GM18858 (cell line): ENCODE results near the gene SNRNP200.
A peak's percentile ranks its signal among the peaks of the same experiment; 100 is the strongest.

Experiments used
- ATAC-seq: cut with Tn5 transposase; IDR thresholded peaks from one replicate; pipeline ENCODE4 v1.9.1; 2021; ENCODE audit not compliant: unreplicated experiment

Gene SNRNP200

GRCh38 chr2:96305091-96305978 is at the start of gene SNRNP200:
Gene SNRNP200, minus strand, starts transcription at chr2:96305546. Its CDS starts 109 bp downstream, at chr2:96305437.
- peak; percentile 72 for ATAC-seq

DNA sequence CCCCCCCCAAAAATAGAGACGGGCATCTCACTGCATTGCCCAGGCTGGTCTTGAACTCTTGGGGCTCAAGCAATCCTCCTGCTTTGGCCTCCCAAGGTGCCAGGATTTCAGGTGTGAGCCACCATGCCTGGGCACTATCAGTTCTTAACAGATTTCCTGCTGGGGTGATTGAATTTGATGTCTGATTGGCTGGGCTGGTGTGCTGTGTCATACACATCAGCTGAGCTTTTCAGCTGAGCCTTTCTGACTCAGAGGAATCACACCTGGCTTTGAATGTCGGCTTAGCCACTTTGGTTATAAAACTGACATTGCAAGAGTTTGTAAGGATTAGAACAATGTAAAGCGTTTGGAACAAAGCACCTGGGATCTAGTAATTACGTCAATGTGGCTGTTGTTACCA is 49.1 kb upstream of the SNRNP200 start:
- no peak for ATAC-seq

- no peak for ATAC-seq
Observed at GRCh38 chr2:96353606-96354101, 48.3 kb upstream of the SNRNP200 start.

- ATAC-seq = no peak
Observed at GRCh38 chr2:96353032-96353561, 47.8 kb upstream of the SNRNP200 start.

- ATAC-seq = no peak
Observed at GRCh38 chr2:96347395-96347794, 42.0 kb upstream of the SNRNP200 start.

DNA sequence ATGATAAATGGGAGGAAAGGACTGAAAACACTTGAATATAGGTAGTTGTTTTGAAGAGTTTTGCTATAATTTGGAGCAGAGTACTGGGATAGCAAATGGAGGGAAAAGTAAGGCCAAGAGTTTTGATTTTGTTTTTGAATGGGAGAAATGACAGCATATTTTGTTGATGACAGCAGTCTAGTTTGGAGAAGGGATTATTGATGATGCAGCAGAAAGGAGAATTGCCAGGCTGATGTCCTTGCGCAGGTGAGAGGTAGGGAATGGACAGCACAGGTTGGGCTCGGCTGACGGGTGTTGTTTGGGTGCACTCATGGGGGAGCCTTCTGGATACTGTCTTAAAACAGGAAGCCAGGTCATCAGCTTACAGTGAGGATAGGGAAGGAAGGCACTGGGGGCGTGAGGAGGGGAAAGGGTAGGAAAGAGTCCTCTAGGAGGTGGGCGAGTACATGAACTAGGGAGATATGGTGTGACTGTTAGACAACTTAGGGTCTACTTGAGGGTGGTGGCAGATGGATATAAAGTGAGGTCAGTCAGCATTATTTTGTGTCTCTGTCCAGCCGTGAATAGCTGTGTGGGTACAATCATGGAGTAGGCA is 40.6 kb upstream of the SNRNP200 start:
- no peak for ATAC-seq

DNA sequence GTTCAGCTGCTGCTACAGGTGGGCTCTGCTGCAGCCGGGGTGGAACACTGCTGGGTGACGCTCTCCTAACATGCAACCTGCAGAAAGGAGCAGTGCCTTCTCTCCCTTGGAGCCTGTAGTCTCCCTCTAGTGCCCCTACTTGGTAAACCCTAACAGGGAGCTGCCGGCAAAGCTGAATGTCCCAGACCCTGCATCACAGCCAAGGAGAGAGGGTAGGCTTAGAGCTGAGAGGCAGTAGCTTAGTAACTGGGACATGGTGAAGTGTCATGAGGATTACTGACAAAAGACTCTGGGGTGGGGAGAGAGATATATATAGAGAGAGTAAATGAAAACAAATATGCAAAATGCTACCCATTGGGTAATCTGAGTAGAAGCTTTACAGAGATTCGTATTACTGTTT is 40.1 kb upstream of the SNRNP200 start:
- ATAC-seq = no peak

DNA sequence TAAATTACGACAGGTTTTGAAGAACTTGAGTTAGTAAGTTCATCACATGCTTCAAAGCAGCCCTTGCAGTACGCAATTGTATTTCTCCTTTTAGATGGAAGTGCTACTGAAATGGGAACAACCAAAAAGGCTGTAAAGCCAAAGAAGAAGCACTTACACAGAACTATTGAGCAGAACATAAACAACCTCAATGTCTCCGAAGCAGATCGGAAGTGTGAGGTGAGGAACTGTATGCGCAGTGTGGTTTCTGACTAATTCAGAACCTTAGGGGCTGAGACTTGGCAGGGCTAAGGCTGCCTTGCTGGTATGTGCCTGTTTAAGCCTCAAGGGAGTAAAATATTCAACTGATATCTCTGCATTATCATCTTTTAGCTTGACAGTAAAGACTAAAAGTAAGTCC is 38.7 kb upstream of the SNRNP200 start:
- peak; percentile 85 for ATAC-seq

DNA sequence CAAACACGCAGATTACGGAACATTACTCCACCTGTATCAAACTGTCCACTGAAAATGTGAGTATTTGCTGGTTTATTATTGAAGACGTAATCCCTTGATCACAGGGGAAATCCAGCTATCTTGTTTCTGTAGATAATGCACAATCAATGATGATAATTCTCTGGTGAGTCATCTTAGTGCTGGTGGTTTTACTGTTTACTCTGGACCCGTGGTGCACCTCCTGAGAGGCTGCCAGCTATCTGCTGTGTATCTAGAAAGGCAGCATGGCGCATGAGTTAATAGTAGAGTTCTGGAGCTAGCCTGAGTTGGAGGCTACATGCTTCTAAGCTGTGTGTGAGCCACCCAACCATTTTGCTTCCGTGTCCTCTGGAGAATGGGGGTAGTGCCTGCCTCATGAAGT is 36.7 kb upstream of the SNRNP200 start:
- ATAC-seq = no peak

- ATAC-seq = no peak
Observed at GRCh38 chr2:96341641-96342040, 36.3 kb upstream of the SNRNP200 start.

DNA sequence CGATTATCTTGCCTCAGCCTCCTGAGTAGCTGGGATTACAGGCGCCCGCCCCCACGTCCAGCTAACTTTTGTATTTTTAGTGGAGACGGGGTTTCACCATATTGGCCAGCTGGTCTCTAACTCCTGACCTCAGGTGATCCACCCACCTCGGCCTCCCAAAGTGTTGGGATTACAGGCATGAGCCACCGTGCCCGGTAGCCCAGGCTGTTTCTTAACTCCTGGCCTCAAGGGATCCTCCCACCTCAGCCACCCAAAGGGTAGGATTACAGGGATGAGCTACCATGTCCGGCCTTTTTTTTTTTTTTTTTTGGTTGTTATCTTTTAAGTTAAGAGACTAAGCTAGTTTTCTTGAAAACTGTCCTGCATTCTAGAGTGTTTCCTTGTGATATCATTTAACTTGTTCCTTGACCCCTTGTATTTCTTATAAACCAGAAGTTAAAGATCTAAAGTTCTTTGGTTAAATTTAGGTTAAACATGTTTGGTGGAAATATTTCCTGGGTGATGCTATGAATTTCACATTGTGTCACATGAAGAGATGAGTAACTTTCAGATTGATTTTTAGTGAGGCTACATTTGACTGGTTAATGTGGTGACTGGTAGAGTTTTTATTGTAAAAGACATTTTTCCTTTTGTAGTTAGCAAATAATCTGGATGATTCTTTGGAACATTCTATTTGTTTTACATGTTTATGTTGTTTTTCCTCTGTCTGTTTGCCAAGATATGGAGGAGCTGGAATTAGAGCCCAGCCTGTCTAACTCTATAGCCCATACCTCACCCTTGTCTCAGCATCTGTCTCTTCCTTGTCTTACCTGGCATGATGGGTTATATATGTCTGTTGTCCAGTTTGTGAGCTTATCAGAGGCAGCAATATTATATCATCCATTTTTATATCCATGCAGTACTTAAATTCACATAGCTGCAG is 35.4 kb upstream of the SNRNP200 start:
- ATAC-seq = no peak

DNA sequence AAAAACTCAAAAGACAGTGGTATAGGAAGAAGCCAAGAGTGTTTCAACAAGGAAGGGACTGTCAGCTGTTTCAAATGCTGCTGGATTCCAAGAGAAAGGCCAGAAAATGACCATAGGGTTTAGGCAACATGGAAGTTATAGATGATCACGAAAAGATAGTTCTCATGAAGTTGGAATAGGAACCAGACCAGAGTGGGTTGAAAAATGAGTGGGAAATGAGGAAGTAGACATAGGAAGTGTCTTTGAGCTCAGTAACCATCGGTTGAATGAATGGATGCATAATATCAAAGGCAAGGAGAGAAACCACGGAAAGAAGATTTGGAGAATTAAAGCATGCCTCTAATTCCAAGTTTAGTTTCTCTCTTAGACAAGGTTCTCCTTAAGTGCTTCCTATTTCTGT is 31.5 kb upstream of the SNRNP200 start:
- ATAC-seq = no peak

DNA sequence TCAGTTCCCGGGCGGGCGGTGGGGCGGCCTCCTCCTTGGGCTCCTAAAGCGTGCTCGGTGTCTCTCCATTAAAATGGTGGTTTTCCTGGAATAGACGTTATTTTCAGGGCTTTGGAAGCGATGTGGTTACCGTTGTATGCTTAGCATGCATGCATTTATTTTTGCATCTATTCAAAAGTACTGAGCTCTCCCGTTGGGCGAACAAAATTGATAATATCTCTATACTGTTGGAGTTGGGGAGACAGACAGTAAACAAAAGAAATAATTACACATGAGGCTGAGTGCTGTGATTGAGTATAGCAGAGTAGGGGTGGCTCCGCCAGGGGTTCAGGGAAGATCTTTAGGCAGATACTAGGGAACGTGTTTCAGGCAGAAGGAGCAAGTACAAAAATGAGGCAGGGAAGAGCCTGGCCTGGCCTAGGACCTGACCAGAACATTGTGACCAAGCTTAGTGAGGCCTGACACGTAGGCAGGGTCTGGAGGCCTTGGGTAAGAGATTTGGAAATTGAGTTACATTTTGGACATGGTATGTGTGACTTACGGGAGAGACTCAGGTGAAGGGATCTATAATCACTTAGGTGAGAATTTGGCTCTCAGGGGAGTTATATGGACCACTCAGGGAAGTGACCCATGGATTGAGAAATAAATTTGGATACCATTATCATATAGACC is 30.9 kb upstream of the SNRNP200 start:
- ATAC-seq = peak; percentile 5

DNA sequence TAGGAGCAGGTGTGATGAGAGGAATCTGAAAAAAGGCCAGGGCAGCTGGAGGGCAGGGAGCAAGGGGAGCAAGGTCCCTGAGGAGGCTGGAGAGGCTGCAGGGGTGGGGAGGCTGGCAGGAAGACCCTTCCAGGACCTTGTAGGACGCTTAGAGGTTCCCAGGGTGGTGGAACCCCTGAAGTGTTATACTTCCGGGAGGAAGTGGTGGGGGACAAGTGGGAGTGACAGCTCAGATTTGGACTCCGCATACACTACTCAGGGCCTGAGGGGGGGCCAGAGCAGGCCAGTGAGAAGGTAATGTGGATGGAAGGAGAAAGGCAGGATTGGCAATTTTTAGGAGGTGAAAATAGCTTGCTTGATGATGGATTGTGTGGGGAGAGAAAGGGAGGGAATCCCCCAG is 28.4 kb upstream of the SNRNP200 start:
- ATAC-seq = no peak

DNA sequence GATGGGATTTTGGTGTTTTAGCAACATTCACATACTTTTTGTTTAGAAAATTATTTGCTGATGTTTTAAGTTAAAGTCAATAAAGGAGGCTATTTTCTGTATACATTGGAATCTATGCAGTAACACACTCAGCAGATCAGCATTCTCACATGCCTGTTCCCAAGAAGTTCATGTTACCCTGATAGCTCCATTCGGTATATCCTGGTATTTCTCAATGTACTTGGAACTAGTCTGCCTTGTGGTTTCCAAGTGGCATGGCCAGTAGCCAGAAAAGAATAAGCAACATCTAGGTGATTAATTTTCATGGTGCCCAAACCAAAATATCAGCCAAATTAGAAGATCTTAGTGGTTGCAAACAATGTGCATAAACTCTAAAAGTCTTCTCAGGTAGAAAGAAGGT is 25.1 kb upstream of the SNRNP200 start:
- no peak for ATAC-seq

- ATAC-seq = no peak
Observed at GRCh38 chr2:96329874-96330273, 24.5 kb upstream of the SNRNP200 start.

GRCh38 chr2:96329456-96329855 is 24.1 kb upstream of the SNRNP200 start:
- ATAC-seq = no peak

GRCh38 chr2:96326990-96327820 is 21.9 kb upstream of the SNRNP200 start:
- no peak for ATAC-seq

- ATAC-seq = no peak
Observed at GRCh38 chr2:96326564-96326963, 21.2 kb upstream of the SNRNP200 start.

- ATAC-seq = no peak
Observed at GRCh38 chr2:96325884-96326255, 20.5 kb upstream of the SNRNP200 start.
